HepG2 (cell line): ENCODE data around the gene OR1F1. TPM values are rescaled to one million over a fixed set of nuclear protein-coding genes. Genes with fewer than 3 reads are reported as not detected.
A peak's percentile ranks its signal among the peaks of the same experiment; 100 is the strongest.

Source experiments
- CCDC6 ChIP-seq: sonication (generic); formaldehyde crosslinking; IDR thresholded peaks from 2 replicates; pipeline ENCODE4 v1.8.1; 2022; ENCODE audit warnings: mild to moderate bottlenecking, missing genetic modification reagents, moderate library complexity
- HMGXB3 ChIP-seq: sonication (generic); formaldehyde crosslinking; IDR thresholded peaks from 2 replicates; pipeline ENCODE4 v1.4.0; 2020; ENCODE audit warnings: missing genetic modification reagents, borderline replicate concordance
- HNF4G ChIP-seq, 2 experiments: sonication (generic) in 1 of 2; formaldehyde crosslinking in 1 of 2; IDR thresholded peaks; 2 replicates each; pipeline versions ENCODE4 v1.4.0 to v1.6.1; 2011 to 2020; ENCODE audit warnings: borderline replicate concordance in 2 of 2, low read depth in 2 of 2, mild to moderate bottlenecking in 2 of 2, low read length in 1 of 2, missing genetic modification reagents in 1 of 2, moderate library complexity in 1 of 2
- HNRNPH1 ChIP-seq: fragments of 200-400 bp; formaldehyde crosslinking; optimal IDR thresholded peaks from 2 replicates; pipeline ENCODE3; 2017; ENCODE audit warnings: mild to moderate bottlenecking, low read depth, low read length
- JUND ChIP-seq: sonication (generic); formaldehyde crosslinking; IDR thresholded peaks from 2 replicates; pipeline ENCODE4 v1.8.0; 2022; ENCODE audit warnings: mild to moderate bottlenecking, missing genetic modification reagents
- LCORL ChIP-seq, 2 experiments: fragments of 450-650 bp in 1 of 2; sonication (generic) in 1 of 2; formaldehyde crosslinking in 1 of 2; IDR thresholded peaks; 2 replicates each; pipeline versions ENCODE4 v1.5.0 to v1.6.1; 2017 to 2020; ENCODE audit warnings: antibody characterized with exemption in 1 of 2, missing genetic modification reagents in 1 of 2
- NFKB2 ChIP-seq: sonication (generic); formaldehyde crosslinking; IDR thresholded peaks from 2 replicates; pipeline ENCODE4 v1.4.0; 2020; ENCODE audit warnings: missing genetic modification reagents, borderline replicate concordance
- NR2F6 ChIP-seq, 2 experiments: IDR thresholded peaks; 2 replicates each; pipeline ENCODE4 v1.6.1; 2016; ENCODE audit warnings: antibody characterized with exemption in 1 of 2, mild to moderate bottlenecking in 1 of 2
- RAD21 ChIP-seq: fragments of 450-650 bp; formaldehyde crosslinking; IDR thresholded peaks from 2 replicates; pipeline ENCODE4 v1.5.0; 2020; ENCODE audit warnings: mild to moderate bottlenecking
- RAD51 ChIP-seq: fragments of 450-650 bp; IDR thresholded peaks from 2 replicates; pipeline ENCODE4 v1.6.1; 2016; ENCODE audit warnings: borderline replicate concordance
- RXRB ChIP-seq: IDR thresholded peaks from 2 replicates; pipeline ENCODE4 v1.6.1; 2016; ENCODE audit warnings: borderline replicate concordance, missing genetic modification reagents, missing compliant biosample characterization
- SKIL ChIP-seq: sonication (generic); formaldehyde crosslinking; IDR thresholded peaks from 2 replicates; pipeline ENCODE4 v1.8.0; 2022; ENCODE audit warnings: missing genetic modification reagents, mild to moderate bottlenecking, moderate library complexity, borderline replicate concordance
- SP1 ChIP-seq, 2 experiments: fragments of 450-650 bp in 1 of 2; sonication (generic) in 1 of 2; formaldehyde crosslinking in 1 of 2; IDR thresholded peaks; 2 replicates each; pipeline versions ENCODE4 v1.4.0 to v1.6.1; 2016 to 2020; ENCODE audit warnings: missing genetic modification reagents in 1 of 2
- TARDBP ChIP-seq: sonication (generic); formaldehyde crosslinking; IDR thresholded peaks from 2 replicates; pipeline ENCODE4 v1.8.0; 2022; ENCODE audit warnings: mild to moderate bottlenecking, missing genetic modification reagents
- TBL1XR1 ChIP-seq: fragments of 150-350 bp; IDR thresholded peaks from 2 replicates; pipeline ENCODE4 v1.6.1; 2014; ENCODE audit warnings: borderline replicate concordance, low read length; ENCODE audit not compliant: partially characterized antibody
- ZFP82 ChIP-seq: sonication (generic); formaldehyde crosslinking; IDR thresholded peaks from 2 replicates; pipeline ENCODE4 v1.5.1; 2020; ENCODE audit warnings: mild to moderate bottlenecking, missing genetic modification reagents, borderline replicate concordance
- ZMYM3 ChIP-seq: sonication (generic); formaldehyde crosslinking; IDR thresholded peaks from 2 replicates; pipeline ENCODE4 v1.5.1; 2020; ENCODE audit warnings: mild to moderate bottlenecking, missing genetic modification reagents
- ZNF224 ChIP-seq: sonication (generic); formaldehyde crosslinking; IDR thresholded peaks from 2 replicates; pipeline ENCODE4 v1.5.0; 2020; ENCODE audit warnings: mild to moderate bottlenecking, missing genetic modification reagents
- ZNF296 ChIP-seq: sonication (generic); formaldehyde crosslinking; conservative IDR thresholded peaks from 2 replicates; pipeline ENCODE4 v1.5.0; 2020; ENCODE audit warnings: mild to moderate bottlenecking, missing genetic modification reagents
- ZNF430 ChIP-seq: sonication (generic); formaldehyde crosslinking; IDR thresholded peaks from 2 replicates; pipeline ENCODE4 v1.9.0; 2021; ENCODE audit warnings: mild to moderate bottlenecking, missing genetic modification reagents
- ZNF546 ChIP-seq: sonication (generic); formaldehyde crosslinking; conservative IDR thresholded peaks from 2 replicates; pipeline ENCODE4 v1.8.1; 2023; ENCODE audit warnings: mild to moderate bottlenecking, missing genetic modification reagents
- ZSCAN29 ChIP-seq: sonication (generic); formaldehyde crosslinking; conservative IDR thresholded peaks from 2 replicates; pipeline ENCODE4 v1.4.0; 2020; ENCODE audit warnings: mild to moderate bottlenecking, missing genetic modification reagents
- polyA plus RNA-seq, 8 experiments: library from polyadenylated mRNA; depleted of rRNA in 3 of 8; stranded (reverse) in 7 of 8; unstranded in 1 of 8; fragments of >200 nt; fragmentation: Illumina TruSeq in 4 of 8; extraction: Trizol in 4 of 8; gene quantifications; 2 replicates each; pipeline versions ENCODE4 v1.2.1 to v1.2.3, GENCODE V29; 2011 to 2016; ENCODE audit warnings: low read depth in 4 of 8, missing spikeins in 1 of 8, mixed read lengths in 1 of 8; ENCODE audit not compliant: insufficient read depth in 1 of 8
- total RNA-seq, 5 experiments: library from RNA; depleted of rRNA; stranded (reverse); fragments of >200 nt; fragmentation: Illumina TruSeq; extraction: Trizol; gene quantifications; 2 replicates each; pipeline ENCODE4 v1.2.3, GENCODE V29; 2016; ENCODE audit warnings: low read depth in 1 of 5

Gene OR1F1
- total and polyA plus RNA-seq, 2 of the 13 experiments (the other 11 are each of a cell fraction or from before 2014, with no cell fraction given) = 0.90 TPM; not detected in 1

GRCh38 chr16:3182608-3183444 lies 5.2 kb upstream of the OR1F1 start (continued):
- TF ChIP-seq ZNF546 = no peak; the same call in 1 of the 2 replicates
- TF ChIP-seq ZMYM3 (CRISPR knock-in tag) = peak; percentile 55; the same call in 1 of the 2 replicates
- TF ChIP-seq ZSCAN29 (CRISPR knock-in tag) = peak; percentile 98
- TF ChIP-seq ZNF296 (CRISPR knock-in tag) = no peak
- no peak for TF ChIP-seq HMGXB3 (CRISPR knock-in tag)
- no peak for TF ChIP-seq JUND (CRISPR knock-in tag)
- TF ChIP-seq TBL1XR1 = peak; percentile 34
- TF ChIP-seq NR2F6 (IDR thresholded peaks at IDR 0.05) = 0 out of 2 replicates have a peak, but pooled peaks have one; percentile 23
- 0 out of 2 replicates have a peak, but pooled peaks have one; percentile 33 for TF ChIP-seq NR2F6 (CRISPR knock-in tag; IDR thresholded peaks at IDR 0.05)
- TF ChIP-seq ZFP82 (CRISPR knock-in tag) = peak; percentile 83; the same call in 1 of the 2 replicates
- 0 out of 2 replicates have a peak, but pooled peaks have one; percentile 13 for TF ChIP-seq HNF4G (IDR thresholded peaks at IDR 0.05; ENCODE audit: borderline replicate concordance, low read depth, low read length)
- no peak; the same call in 1 of the 2 replicates for TF ChIP-seq HNF4G (CRISPR knock-in tag; IDR thresholded peaks at IDR 0.05; ENCODE audit: borderline replicate concordance, low read depth)
- no peak for TF ChIP-seq ZNF224 (CRISPR knock-in tag)
- TF ChIP-seq NFKB2 (CRISPR knock-in tag) = peak; percentile 24; the same call in 1 of the 2 replicates
- TF ChIP-seq RXRB (CRISPR knock-in tag) = peak; percentile 57
- no peak for TF ChIP-seq RAD21 (CRISPR knock-in tag)
- peak; percentile 69; the same call in 1 of the 2 replicates for TF ChIP-seq CCDC6 (CRISPR knock-in tag)
- no peak for TF ChIP-seq RAD51
- TF ChIP-seq TARDBP (CRISPR knock-in tag) = peak; percentile 67; the same call in 1 of the 2 replicates
- TF ChIP-seq LCORL (IDR thresholded peaks at IDR 0.05) = no peak
- TF ChIP-seq LCORL (CRISPR knock-in tag; IDR thresholded peaks at IDR 0.05) = peak; percentile 59; the same call in 1 of the 2 replicates
- TF ChIP-seq SP1 (IDR thresholded peaks at IDR 0.05) = no peak
- TF ChIP-seq SP1 (CRISPR knock-in tag; IDR thresholded peaks at IDR 0.05) = no peak
- no peak for TF ChIP-seq ZNF430 (CRISPR knock-in tag)
- TF ChIP-seq HNRNPH1 = no peak
- peak; percentile 16; the same call in 1 of the 2 replicates for TF ChIP-seq SKIL (CRISPR knock-in tag)
